HG02870 (cell line): ENCODE measurements around the gene CASR.

Experiments
- ATAC-seq: cut with Tn5 transposase; IDR thresholded peaks from one replicate; pipeline ENCODE4 v1.9.1; 2021; ENCODE audit warnings: mild to moderate bottlenecking, moderate library complexity; ENCODE audit not compliant: unreplicated experiment

Gene CASR

DNA sequence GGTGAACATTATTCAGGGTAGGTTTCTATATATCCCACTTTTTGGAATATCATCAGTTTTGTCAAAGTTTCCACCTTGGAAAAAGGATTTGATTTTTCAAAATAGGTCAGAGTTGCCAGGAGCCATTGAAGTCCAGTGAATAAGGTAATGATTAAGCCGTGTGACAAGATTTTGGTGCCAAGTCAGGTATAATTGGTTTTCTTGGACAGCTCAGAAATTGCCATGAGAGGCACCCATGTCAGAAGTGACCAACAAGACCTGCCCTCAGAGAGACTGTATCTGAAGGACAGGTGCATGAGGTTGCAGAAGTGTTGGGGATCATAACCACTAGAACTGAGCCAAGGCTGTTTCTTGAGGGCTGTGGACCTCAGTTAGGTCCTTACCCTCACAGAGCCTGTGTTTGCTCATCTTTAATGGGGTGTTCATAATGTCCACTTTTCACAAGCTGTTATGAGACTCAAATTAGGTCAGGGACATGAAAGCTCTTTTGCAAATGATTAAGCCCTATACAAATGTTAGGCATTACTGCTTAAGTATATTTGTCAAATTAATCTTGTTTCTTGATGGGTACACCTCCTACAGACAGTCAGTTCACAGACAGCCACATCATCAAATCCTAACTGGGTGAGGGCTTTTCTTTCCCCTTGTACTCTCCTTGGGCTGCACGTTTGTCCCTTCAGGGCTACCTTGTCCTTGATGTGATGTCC, 32.3 kb downstream of the CASR start:
- ATAC-seq, result no peak

DNA sequence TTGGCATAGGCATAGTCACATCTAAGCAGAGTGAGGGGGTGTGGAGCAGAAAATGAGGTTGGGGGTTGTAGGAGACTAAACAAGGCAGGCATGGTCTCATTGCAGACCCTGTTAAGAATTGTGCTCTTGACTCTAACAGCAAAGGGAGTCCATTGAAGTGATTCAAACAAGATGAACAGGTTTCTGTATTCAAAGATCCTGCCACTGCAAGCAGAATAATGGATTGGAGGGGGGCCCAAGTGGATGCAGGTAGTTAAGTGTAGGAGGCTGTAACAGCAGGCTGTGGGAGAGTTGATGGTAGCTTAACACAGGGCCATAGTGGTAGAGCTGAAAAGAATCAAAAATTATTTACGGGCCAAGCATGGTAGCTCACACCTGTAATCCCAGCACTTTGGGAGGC, 34.4 kb downstream of the CASR start:
- ATAC-seq, result no peak

GRCh38 chr3:122219242-122219872, 35.9 kb downstream of the CASR start:
- no peak for ATAC-seq

DNA sequence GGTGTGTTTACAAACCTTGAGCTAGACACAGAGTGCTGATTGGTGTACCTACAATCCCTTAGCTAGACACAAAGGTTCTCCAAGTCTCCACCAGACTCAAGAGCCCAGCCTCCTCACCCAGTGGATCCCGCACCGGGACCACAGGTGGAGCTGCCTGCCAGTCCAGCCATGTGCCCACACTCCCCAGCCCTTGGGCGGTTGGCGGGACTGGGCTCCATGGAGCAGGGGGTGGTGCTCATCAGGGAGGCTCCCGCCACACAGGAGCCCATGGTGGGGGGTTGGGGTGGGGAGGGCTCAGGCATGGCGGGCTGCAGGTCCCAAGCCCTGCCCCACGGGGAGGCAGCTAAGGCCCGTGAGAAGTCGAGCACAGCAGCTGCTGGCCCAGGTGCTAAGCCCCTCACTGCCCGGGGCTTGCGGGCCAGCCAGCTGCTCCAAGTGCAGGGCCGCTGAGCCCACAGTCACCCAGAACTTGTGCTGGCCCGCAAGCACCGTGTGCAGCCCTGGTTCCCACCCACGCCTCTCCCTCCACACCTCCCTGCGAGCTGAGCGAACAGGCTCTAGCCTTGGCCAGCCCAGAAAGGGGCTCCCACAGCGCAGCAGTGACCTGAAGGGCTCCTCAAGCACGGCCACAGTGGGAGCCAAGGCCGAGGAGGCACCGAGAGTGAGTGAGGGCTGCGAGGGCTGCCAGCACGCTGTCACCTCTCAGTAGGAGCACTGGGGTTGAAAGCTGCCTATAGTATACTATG, 43.7 kb downstream of the CASR start:
- ATAC-seq, result no peak

DNA sequence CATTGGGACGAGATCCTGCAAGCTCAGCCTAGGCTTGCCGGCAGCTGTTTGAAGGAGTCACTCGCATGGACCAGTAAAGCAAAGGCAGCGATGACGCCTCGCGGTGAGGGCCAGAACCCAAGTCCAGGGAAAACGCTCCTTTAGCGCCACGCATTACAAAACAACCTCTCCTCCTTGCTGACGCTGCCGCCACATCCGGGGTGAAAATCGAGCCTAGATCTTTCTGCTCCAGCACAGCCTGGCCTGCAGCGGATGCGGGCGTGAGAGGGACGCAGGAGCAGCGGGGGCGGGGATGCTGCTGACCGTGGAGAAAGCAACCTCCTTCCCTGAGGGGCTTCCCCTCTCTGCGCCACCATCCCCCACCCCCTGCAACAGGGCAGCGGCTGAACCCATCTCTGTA, 46.7 kb downstream of the CASR start:
- ATAC-seq, result no peak

- no peak for ATAC-seq
Measured at GRCh38 chr3:122231465-122232157, 48.1 kb downstream of the CASR start.

GRCh38 chr3:122232485-122232884, 49.0 kb downstream of the CASR start:
- ATAC-seq, result no peak

GRCh38 chr3:122233101-122233952, 49.9 kb downstream of the CASR start:
- ATAC-seq, result peak; percentile 66

- ATAC-seq, result no peak
Measured at GRCh38 chr3:122234117-122234516, 50.6 kb downstream of the CASR start.

- peak; percentile 35 for ATAC-seq
Measured at GRCh38 chr3:122235147-122235546, 51.7 kb downstream of the CASR start.

- no peak for ATAC-seq
Measured at GRCh38 chr3:122239112-122239511, 55.6 kb downstream of the CASR start.

GRCh38 chr3:122245513-122246174, 62.2 kb downstream of the CASR start:
- ATAC-seq, result no peak

GRCh38 chr3:122246199-122246598, 62.7 kb downstream of the CASR start:
- peak; percentile 25 for ATAC-seq

DNA sequence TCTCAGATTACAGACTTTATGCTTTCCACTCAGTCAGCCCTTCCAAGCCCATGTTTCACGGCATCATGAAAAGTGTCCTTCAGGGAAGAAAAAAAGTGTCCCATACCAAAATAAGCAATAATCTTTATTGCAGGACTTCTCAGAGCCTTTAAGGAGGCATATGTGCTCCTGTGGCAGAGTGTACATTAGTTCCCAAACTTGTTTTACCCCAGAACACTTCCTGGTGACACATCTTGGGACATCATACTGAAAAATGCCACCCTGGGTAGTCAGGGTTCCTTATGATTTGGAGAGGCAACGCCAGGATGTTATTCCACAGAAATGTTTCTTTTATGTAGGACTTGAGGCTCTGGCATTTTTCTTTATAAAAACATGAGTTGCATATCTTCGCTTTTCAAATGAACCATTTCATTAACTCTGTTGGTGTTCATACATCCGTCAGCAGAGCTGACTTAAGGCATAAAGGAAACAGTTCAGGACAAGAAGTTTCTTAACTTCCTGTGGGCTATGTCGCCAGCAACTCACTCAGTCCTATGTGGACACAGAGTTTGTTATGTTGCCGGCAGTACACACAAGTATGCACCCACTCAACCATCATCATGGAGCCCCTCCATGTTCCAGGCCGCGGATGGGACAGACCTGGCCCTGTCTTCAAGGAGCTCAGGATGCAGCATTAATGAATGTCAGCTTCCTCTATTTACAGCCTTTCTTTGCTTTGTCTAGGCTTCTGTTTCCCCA, 63.8 kb downstream of the CASR start:
- ATAC-seq, result no peak

DNA sequence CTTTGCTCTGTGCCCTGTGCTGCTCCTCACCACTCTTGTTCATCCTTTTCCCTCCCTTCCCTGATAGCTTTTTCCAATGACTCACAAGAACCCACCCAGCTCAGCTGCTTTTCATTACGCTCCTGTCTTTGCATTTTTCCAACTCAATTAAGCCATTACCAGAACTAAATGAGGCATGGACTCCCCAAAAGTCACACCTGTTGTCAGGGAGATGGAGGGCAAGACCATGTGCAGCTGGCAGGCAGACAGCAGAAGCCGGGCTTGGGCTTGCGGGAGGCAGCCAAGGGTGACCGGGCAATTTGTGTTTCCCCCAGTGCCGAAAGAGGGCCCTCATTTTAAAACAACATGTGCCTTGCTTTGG, 64.3 kb downstream of the CASR start:
- ATAC-seq, result peak; percentile 36

DNA sequence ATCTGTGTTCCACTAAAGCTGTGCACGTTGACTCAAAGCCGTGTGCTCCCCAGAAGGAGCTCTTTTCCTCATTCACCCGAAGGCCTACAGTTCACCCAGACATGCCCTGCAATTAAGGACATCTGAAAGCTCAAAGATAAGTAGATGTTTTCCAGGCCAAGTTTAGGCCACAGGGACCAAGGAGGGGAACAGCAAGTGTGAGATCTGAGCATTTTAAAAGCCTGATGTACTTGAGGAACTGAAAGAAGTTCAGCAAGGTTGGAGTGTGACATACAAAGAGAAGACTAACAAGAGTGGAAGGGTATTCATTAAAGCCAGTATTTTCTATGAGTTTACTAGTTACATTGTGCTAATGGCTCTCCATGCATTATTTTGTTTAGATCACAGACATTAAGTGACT, 68.0 kb downstream of the CASR start:
- no peak for ATAC-seq

DNA sequence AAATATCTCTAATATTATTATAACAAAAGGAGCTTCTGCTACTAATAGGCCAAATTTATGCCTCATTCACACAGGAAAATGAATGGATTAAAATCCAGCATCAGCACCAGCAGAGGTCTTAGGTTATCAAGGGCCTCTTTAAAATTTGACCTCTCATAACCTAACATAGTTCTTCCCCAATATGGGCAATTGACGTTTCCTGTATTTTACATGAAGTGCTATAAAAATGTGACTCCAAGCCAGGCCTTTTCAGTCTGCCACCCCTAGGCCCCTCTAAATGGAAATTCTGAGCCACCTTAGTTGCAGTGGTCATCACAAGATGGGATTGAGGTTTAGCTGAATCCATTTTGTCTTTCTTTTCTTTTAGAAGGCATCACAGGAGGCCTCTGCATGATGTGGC, 70.1 kb downstream of the CASR start:
- no peak for ATAC-seq

- ATAC-seq, result peak; percentile 73
Measured at GRCh38 chr3:122255757-122256439, 72.4 kb downstream of the CASR start.
